HG02798 (cell line): ENCODE measurements around the gene BAHCC1.

Experiments
- ATAC-seq: cut with Tn5 transposase; IDR thresholded peaks from one replicate; pipeline ENCODE4 v1.9.1; 2021; ENCODE audit warnings: mild to moderate bottlenecking; ENCODE audit not compliant: unreplicated experiment, poor library complexity

BAHCC1 gene

DNA sequence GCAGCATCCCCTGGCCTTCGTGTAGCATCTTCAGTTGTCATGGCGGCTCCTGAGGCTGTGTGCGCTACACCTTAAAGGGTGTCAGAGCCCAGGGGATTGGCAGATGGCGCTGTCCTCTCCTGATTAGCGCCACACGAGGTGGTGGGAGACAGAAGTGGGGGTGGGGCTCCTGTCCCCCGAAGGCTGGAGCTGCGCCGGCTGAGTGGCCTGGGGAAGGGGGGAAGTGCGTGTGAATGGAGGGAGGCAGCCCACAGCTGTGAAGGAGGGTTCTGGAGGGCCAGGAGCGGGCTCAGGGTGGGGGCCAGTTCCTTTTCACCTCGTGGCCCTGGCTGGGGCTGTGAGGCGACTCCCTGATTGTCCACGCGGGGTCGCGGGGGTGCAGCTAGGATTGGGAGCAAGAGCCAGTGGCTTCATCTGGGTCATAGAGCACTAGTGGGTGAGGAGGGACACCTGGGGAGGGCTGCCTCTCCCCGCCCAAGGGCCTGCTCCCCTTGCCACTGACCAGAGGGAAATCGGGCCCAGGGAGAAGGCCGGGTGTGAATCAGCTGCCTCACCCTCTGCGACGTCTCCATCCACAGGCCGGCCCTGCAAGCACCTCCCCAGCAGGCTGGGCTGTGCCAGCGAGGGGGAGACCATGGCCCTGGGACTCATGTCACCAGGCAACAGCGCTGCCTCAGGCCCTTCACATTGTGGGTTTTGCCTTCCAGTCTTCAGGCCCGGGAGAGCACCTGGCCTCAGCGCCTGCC is 14.1 kb downstream of the BAHCC1 start:
- no peak for ATAC-seq

DNA sequence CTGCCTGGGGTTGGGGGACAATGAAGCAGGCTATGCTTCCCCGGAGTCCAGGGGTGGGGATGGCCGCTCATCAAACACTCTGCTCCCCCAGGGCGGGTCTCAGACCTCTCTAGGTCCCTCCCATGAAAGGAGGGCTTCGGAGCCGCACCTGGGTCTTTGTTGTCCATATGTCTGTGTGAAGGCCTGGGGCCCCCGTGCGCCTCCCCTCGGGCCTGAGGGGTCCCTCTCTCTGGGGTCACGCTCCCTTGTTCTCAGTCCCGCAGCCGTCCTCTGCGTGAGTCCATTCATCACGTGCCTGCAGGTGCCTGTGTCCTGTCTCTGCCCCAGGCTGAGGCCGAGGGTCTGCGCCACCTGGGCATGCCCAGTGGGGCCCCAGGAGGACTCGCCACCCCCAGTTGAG is 15.6 kb downstream of the BAHCC1 start:
- no peak for ATAC-seq

DNA sequence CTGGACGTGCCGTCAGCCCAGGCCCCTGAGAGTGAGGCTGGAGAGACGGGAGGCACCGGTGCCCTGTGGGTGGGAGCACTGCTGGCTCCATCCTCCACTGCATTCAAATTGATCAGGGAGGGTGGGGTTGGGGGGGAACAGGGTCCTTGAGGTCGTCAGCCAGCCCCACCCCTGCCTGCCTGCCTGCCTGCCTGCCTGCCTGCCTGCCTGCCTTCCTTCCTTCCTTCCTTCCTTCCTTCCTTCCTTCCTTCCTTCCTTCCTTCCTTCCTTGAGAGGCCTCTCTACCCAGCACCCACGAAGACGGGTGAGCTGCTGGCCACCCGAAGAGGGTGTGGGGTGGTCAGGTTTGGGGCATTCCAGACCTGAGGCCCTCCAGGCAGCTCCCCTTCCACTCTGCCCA is 16.0 kb downstream of the BAHCC1 start:
- ATAC-seq, result no peak

DNA sequence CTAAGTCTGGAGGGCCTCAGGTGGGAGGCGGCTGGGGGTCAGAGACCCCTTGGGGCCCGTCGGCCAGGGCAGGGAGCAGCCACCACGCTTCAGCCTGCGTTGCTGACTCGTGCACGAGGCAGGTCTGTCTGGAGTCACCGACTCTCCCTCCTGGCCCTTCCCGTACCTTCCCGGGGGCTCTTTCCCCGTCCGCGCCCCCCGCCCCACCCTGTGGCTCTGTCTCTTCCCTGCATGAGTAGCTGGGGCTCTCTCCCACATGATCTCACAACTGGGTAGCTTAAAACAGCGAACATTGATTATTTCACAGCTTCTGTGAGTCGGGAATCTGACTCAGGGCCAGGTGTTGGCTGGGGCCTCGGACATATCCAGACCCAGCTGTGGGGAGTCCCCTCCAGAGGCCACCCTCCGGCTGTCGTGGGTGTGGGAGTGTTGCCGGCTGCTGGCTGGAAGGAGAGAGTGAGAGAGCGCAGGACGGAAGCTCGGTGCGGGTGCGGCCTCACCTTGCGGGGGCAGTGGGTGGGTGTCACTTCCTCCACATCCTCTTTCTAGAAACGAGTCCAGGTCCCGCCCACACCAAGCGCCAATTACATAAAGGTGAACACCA is 17.3 kb downstream of the BAHCC1 start:
- no peak for ATAC-seq

DNA sequence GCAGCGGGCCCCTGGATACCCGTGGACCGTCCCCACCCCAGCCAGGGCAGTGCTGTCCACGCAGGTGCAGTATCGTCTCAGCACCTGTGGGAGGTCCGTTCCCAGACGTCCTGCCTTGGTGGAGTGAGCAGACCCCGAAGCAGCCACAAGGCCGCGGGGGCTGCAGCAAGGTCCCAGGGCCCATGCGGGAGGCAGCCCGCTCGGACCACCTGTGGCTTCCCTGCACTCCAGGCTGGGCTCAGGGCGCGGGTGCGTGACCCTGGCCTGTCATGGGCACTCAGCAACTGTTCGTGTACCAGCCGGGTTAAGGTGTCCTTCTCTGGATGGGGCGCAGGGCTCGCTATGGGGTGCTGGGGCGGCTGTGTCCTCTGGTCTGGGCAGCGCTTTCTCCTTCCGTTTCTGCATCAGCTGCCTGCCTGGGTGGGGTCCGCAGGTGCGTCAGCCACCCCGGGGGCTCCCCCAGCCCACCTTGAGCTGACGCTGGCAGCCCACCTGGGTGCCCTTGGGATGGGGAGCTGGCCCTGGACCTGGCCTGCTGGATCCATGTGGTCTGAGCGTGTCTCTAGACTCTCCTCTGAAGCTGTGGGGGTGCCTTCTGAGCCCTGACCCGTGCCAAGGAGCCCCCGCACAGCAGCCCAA is 18.4 kb downstream of the BAHCC1 start:
- ATAC-seq, result no peak

DNA sequence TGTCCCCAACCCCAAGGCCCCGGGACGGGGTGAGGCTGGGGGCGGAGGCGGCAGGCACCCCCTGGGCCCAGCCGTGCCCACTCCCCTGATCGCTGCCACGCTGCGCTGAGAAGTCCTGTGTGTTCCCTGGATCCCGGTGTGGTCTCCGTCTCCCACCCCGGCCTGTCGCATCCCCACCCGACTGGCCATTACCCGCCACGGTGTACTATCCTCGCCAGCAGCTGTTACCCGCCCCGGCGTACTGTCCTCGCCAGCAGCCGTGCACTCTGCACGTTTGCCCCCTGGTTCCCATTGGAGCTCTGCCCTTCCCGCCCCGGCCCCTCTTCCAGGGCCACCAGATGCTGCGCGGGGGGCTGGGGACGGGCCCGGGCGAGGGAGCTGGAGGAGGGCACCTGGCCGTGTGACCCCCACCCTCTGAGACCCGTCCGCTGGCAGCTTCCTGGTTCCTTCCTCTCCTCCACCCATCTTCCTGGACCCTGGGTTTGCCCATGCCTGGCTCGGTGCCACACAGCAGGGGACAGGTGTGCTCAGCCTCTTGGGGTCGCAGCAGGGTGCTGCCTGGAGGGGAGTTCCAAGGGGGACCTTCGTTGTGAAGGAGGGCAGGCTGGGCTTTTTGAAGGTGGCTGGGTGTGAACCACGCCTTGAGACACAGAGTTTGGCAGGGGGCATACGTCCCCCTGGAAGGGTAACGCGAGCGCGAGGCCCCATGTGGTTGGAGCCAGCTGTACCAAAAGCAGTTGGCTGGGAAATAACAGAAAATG is 19.7 kb downstream of the BAHCC1 start:
- ATAC-seq, result no peak

DNA sequence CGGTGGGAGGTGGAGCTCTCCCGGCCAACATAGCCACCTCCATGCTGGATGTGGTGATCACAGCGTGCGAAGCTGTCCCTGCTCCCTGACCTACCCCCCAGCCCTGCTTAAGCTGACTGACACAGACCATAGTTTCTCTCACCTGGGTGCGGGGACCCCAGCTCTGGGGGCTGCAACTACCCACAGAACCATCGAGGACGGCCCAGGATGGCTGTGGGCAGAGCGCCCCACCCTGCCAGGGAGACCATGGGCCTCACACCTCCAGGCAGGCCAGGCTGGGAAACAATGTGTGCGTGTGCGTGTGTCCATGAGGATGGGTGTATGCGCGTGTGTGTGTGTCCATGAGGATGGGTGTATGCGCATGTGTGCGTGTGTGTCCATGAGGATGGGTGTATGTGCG is 20.4 kb downstream of the BAHCC1 start:
- ATAC-seq, result no peak

DNA sequence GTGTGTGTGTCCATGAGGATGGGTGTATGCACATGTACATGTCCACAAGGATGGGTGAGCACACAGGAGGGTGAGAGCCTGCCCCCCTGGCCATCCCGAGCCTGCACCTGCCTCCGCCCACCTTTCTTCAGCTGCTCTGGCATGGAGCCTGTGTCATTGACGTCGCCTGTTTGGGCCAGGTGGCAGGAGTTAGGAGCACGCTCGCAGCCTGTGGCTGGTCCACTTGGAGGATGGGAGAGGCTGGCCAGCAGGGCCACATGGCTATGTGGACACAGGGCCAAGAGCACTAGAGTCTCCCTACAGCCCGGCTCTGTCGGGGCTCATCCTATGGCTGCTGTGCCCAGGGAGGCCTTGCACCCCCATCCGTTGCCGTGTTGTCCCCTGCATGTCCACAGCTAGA is 21.4 kb downstream of the BAHCC1 start:
- no peak for ATAC-seq

DNA sequence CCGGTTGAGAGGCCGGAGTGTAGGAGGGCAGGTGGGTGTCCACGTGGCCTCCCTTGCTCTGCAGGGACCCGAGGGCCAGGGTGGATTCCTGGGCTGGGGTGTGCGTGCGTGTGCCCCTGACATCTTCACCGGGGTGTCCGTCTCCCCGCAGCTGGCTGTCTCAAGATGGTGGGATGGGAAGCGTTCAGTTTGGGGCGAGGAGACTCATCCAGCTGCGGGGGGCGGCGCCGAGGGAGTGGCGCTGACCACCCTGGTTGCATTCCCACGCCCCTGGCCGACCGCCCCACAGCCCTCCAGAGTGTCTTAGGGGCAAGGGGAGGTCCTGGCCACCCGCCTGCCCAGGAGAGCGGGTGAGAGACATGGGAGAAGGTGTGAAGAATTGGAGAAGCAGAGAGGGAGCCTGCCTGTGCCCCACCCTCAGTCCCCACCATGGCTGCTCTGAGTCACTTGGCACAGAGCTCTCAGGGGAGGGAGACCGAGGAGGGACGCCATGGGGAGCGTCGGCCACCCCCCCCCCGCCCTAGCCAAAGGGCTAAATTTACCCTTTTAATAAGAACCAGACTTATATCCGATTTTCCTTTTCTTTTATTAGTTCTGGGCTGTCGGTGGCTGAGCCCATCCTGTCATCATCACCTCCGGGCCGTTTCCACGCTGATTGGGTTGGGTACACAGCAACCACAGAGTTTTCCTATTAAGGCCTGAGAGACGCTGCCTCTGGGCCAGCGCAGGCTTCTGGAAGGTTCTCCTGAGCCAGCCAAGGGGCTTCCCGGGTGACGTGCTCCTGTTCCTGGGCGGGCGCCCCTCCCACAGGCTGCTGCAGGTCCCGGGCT is 22.0 kb downstream of the BAHCC1 start:
- ATAC-seq, result no peak

DNA sequence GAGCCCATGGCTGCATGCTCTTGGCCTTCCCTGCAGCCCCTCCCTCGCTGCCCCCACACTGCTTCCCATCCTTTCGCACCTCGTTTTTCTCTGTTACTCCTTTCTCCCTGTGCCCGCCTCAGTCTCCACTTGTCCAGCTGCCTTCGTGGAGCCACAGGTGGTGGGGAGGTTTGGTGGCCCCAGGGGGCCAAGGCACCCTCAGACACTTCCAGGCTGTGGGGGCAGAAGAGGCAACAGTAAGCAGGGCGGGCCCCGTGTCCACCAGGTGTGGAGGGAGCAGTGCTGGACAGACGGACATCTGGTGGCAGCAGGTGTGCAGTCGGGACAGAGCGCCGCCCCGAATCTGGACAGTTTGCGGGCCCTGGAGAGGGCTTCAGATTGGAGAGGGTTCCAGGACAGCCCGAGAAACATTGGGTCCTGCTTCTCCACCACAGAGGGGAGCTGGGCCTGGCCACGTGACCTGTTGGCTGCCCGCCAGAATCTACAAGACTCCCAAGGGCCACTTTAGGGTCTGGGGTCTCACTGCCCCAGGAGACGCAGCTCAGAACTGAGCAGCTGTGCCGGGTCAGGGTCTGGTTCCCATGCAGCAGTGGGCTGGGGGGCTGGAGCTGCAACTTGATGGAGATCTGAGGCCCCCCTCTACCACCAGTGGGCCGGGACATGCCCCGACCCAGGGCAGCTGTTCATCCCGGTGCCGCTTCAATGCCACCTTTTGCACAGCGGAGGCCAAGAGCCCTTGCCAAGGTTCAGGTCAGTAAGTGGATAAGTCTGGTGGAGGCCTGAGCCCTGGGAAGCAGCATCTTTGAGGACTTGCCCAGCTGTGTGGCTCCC is 22.8 kb downstream of the BAHCC1 start:
- no peak for ATAC-seq

DNA sequence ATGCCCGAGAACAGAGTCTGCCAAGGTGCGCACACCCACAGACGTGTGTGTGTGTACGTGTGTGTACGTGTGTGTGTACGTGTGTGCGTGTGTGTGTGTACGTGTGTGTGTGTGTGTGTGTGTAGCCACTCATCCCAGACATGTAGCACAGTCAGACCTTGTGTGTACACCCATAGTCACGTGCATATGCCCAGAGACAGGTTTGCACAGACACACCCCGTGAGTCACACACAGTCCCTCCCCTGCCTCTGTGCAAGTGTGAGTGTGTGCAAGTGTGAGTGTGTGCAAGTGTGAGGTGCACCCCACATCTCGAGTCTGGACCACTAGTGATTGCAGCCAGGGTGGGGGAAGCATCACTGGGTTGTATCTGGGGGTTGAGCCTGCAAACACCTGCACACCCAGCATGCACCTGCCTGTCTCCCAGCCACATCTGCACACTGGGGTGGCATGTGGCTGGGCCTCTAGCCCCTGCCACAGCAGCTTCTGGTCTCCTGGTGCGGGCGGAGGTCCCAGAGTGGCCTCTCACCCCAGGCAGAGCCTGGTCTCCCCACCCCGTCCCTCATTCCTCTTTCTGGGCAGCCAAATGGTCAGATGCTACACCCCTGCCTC is 23.6 kb downstream of the BAHCC1 start:
- ATAC-seq, result no peak

DNA sequence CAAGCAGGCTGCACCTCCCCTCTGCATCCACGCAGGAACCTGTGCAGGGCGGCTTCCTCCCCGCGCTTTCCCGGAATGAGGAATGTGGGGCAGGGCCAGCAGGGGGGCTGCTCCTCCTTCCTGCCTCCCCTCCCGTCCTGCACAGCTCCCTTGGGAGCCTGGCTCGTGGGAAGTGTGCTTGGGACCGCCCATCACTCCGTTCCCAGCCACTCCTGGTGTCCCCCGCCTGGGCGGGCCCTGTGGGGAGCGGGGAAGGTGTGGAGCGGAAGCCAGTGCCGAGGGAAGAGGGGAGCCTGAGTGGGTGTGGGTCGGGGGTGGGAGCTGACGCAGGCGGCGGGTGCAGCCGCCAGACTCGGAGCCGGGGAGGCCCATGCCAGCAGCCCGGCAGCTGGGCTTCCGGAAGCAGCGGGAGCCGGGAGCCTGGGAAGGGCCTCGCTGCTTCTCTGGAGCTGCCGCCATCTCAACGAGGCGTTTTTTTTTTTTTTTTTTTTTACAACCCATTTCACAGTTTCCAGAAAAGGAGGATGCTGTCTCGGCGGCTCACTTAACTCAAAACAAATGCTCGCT is 24.1 kb downstream of the BAHCC1 start:
- ATAC-seq, result no peak

DNA sequence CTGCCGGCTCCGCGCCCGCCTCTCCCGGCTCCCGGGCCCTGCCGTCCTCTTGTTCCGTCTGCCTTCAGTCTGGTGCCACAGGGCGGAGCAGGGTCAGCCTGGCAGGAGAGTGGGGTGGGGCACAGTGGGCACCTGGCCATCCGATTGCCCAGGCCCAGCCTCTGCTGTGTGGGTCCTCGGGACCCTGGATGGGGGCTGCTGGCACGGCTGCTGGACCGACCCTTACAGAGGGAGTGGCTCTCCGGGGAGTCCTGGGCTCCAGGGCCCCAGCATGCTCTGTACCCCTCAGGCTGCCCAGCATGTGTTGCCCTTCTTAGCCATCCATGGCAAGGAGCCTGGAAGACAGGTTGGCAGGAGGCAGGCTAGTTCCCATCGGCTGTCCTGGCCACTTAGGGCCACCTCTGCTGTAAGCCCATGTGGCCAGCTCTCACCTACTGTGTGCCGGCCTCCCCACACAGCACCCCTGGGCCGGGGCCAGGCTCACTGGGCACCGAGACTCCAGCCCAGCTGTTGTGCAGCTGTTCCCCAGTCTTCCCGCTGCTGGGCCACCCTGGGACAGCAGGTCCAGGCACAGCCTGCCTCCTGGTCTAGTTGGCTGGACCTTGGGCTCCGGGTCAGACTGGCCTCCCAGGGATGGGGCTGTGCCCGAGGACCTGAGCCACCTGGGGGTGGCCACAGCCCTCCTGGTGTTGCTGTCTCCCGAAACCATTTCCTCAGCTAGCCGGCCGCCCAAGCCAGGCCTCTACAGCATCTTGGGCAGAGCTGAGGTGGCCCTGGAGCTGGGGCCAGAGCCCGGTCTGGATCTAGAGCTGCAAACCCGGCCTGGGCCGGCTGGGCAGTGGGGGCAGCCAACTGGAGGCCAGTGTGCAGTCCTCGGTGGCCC is 24.9 kb downstream of the BAHCC1 start:
- no peak for ATAC-seq

DNA sequence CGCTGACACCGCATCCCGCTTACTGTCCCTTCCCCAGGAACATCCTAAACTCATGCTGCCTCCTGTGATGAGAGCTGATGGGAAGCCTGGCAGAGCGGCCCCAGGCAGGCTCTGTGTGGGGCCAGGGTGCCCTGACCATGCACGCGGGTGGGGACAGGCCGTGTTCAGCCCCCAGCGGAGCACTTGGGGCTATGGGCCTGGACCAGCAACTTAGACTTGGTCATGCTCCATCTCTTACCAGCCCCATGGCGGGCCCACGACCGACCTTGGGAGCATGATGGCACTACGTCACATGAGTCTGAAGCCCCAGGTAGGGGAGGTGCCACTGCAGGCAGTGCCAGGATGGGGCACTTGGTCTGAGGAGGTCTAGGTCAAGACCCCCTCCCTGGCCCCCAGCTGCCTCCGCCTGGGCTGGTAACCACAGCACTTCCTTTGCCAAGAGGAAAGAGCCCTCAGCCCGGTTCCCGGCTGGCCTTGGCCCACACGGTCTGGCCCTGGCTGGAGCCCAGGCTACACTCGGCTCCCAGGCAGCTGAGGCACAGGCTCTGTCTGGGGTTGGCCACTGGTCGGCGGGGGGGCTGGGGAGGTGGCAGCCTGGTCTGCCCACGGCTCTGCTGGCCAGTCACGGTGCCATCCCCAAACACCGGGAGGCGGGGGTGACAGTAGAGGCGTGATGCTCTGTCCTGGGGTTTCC is 25.7 kb downstream of the BAHCC1 start:
- no peak for ATAC-seq

DNA sequence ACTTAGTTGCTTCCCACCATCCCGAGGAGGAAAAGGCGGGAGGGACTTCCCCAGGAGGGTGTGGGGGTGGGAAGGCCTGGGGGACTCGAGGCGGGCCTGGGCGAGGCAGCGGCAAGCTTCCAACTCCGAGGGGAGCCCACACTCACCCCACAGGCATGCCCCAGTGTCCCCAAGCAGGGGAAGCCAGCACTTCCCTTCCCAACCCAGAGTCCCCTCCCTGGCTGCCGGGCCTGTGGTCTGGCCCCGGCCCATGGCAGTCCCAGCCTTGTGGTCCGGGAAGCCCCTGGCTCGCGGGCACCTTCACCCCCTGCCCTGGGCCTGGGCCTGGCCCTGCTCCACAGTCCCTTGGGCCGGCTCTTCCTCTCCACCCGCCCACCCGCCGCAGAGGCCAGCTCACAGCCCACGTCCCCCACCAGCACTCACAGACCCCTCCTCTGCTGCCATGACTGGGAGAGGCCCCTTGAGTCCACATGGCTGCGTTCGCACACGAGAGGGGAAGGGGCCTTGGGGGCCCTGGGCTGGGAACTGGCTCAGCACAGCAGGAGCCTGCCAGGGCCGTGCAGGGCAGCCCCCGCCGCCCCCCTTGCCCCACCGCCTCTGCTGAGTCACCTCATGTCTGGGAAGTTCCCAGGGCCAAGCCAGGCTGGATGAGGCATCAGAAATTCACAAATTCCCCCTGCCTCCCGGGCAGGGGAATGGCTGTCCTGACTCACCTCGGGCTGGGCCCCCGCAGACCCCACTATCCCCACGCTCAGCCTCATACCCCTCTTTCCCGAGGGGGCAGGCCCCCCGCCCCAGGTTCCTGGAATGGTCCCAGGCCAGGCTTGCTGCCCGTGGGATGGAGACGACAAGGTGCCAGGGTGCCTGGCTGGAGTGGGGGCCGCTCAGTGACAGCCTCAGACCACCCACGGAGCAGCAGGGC is 27.8 kb downstream of the BAHCC1 start:
- no peak for ATAC-seq

DNA sequence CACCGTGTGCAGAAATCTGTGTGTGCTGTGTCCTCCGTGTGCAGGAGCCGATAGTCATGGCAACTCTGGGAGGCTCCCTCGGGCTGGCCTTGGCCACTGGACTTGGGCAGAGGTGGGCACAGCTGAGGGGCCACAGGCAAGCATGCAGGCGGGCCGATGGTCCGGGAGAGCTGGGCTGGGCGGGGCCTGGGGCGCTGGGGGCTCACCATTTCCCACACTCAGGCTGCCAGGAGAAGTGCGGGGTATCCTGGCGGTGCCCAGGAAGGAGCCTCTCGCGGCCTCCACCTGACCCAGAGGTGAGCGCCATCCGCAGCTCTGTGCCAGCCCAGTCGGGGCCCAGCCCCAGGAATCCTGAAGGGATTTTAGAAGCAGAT is 28.4 kb downstream of the BAHCC1 start:
- no peak for ATAC-seq
